SH-SY5Y (cell line): ENCODE measurements around the gene C11orf98.

ENCODE experiments used
- GATA2 ChIP-seq: IDR thresholded peaks from 2 replicates; pipeline ENCODE4 v1.6.1; 2011; ENCODE audit warnings: mild to moderate bottlenecking, low read depth, low read length
- GATA3 ChIP-seq: IDR thresholded peaks from 2 replicates; pipeline ENCODE4 v1.6.1; 2011; ENCODE audit warnings: low read depth, mild to moderate bottlenecking, low read length, moderate library complexity

The C11orf98 gene

DNA sequence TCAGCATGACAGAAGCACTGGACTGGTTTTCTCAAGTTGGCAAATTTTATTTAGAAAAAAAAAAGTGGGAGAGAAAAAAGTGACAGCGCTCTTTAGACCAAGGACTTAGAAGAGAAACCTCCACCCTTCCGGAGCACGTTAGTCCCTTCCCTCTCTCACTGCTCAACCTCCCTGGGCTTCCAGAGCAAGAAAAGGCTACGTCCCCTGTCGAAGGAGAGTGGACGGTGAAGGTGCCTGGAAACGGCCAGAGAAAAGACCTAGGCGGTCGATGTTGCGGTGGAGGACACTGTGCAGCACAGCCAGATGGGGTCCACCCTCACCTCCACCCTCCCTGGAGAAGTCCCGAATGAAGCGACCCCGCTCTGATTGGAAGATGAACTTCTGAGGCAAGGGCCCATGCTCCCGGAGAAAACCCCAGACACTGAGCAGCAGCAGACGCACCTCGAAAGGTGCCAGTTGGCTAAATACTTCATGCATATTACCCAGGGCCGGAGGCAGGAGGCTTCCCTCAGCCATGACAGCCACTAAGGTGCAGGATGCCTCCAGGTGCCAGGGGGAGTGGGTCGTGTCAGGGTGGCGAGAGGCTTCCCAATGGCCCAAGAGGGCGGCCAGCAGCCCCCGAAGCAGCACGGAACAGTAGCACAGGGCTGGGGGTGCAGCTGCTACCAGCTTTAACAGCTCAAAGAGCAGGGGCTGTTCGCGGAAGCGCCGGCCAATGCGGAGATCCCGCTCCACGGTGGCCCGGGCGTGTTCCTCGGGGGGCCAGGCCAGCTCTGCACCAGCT is 18.0 kb downstream of the C11orf98 start:
- no peak for TF ChIP-seq GATA3
- TF ChIP-seq GATA2, result no peak

DNA sequence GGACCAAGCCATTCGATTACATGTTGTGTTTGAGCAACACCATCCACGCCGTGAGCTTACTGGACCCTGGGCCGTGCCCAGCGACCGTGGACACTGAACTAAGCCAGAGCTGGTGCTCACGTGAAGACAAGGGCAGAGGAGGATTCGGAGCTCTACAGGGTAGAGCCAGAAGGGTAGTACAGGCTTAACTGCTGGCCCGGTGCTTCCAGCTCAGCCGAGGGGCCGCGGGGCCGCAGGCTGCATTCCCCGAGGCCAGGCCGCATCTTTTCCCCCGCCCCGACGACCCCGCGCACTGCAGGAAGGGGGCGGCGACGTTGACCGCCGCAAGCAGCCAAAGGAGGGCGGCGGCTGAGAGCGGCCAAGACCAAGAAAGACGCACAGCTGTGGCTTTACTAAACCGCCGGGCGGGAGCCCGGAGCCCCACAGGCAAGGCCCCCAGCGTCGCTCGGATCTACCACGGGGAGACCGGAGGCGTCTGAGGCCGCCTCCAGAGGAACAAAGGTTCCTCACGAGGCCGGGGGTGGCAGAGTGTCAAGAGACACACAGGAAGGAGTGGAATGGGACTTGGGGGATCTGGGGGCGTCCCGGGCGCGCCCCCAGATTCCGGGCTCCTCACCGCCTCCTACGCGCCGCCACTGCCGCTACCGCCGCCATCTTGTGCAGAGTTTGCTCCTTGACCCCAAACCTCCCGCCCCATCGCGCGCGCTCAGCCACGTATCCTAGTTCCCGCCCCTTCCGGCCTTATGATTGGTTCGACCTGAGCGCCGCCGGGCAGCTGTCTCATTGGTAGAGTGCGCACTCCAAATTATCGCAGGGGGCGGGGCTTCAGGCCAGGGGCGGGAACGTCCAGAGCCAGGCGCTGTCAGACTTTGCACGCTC is 18.8 kb downstream of the C11orf98 start, which contains the start of gene GANAB:
TSS of gene GANAB (minus strand) at position 668 of the 879 bp plus-strand sequence. CDS start at position 654, 14 bp downstream.
- TF ChIP-seq GATA3, result no peak
- TF ChIP-seq GATA2, result no peak

DNA sequence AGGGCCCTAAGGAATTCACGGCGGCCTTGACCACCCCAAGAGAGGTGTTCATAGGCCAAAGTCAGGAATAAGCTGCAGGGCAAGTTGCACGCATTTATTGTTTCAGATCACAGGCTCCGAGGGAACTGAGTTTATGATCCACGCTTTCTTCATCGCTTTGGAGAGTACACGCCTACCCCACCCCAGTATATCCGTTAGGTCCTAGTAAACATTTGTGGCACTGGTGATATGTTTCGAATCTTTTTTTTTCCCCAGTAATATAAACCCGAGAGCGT is 19.4 kb downstream of the C11orf98 start:
- TF ChIP-seq GATA2, result no peak; the same call in 1 of the 2 replicates
- TF ChIP-seq GATA3, result no peak

DNA sequence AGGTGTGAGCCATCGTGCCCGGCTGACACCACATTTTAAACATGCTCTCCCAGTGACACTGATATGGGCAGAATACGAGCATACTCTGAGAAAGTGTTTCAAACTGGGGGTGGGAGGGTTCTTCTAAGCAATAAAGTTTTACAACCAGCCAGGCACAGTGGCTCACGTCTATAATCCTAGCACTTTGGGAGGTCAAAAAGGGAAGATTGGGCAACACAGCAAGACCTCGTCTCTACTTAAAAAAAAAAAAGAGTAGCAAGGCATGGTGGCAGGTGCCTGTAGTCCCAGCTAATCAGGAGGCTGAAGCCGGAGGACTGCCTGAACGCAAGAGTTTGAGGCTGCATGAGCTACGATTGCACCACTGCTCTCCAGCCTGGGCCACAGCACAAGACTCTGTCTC is 20.8 kb downstream of the C11orf98 start:
- TF ChIP-seq GATA2 (no peak), GATA3 (no peak)

DNA sequence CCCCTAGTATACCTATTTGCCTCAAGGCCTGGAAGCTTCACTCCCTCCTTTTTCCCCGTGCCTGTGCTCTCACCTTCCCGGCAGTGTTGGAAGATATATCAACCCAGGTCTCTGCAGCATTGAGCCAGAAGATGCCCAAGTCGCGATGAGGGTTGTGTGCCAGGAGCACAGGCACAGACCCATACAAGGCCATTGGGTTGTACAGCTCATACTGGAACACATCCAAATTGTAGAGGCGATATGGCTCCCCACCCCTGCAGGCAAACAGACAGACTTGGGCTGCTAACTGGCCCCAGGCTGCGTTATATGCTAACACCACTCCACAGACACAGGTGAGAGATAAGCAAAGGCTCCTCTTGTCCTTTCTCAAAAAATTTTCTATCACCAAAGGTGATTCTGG is 32.5 kb downstream of the C11orf98 start:
- TF ChIP-seq GATA3 (no peak), GATA2 (no peak)

DNA sequence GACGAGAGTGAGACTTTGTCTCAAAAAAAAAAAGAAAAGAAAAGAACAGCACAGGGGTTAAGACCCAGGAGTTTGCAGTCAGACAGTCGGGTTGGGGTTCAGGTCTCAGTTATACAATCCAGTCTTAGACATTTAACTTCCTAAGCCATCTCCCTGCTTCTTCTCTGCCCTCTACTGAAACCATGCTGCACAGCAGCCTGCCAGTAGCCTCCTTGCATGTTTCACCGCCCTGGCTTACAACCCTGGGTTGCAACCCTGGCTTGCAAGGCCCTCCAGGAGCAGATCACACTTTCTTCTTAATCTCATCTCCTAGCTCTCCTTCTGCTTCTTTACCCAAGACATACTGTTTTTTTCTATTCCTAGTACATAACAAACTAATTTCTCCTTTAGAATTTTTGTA is 37.3 kb downstream of the C11orf98 start:
- TF ChIP-seq GATA3, result no peak
- no peak for TF ChIP-seq GATA2

DNA sequence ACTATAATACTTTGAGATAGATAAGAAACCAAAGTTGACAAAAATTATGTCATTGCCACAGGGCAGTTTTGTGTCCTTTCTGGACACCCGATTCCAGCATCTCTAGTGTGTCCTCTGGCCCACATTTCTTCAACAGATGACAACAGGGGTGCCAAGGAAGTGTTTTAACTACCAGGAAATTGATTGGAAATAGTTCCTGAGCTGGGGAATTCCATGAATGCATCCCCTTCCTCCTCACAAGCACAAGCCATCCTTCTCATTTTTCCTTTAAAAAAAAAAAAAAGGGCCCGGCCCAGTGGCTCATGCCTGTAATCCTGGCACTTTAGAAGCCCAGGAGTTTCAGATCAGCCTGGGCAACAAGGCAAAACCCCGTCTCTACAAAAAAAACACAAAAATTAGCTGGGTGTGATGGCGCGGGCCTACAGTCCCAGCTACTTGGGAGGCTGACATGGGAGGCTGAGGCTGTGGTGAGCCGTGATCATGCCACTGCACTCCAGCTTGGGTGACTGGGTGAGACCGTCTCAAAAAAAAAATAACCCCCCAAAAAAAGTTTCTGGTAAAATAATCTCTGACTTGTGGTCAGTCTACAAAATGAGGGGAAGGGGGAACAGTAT is 42.4 kb downstream of the C11orf98 start:
- TF ChIP-seq GATA3 (no peak), GATA2 (no peak; the same call in 1 of the 2 replicates)

DNA sequence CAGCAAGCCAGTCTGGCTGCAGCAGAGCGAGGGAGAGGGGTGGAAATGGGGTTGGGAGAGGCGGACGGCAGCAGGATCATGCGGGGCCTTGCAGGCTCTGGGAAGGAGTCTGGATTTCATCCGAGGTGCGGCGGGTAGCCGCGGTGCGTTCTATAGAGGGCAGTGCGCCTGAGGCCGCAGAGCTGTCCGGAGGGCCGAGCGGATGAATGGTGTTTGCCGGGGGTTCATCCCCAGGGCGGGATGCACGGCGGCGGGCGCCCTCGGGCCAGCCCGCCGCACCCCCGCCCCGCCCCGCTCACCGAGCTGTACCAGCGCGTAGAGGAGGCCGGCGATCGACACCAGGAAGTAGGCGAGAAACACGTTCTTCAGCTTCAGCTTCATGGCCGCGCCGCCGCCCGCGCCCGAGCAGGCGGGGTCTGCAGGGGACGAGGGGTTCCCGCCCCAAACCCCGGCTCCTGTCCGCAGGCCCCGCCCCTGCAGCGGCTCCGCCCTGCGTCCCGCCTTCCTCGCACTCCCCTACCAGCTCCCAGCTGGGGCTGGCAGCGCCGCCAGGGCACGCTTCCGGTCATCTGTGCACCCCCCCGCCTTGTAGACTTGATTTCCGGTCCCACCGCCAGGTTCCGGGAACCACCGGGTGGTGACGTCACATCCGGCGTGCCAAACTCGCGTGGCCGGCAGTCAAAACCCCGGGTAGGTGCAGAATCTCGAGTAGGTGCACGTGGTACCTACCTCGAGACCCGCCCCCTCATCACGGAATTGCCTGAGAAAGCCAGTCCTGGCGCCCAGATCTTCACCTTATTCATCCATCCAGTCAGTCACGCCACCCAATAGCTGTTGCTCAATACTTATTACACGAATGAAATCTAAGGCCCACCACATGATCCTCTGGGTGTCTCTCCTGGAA is 43.2 kb downstream of the C11orf98 start, which contains the start of gene B3GAT3:
TSS of gene B3GAT3 (minus strand) at position 420 of the 904 bp plus-strand sequence. CDS start at position 381, 39 bp downstream.
- no peak for TF ChIP-seq GATA3

DNA sequence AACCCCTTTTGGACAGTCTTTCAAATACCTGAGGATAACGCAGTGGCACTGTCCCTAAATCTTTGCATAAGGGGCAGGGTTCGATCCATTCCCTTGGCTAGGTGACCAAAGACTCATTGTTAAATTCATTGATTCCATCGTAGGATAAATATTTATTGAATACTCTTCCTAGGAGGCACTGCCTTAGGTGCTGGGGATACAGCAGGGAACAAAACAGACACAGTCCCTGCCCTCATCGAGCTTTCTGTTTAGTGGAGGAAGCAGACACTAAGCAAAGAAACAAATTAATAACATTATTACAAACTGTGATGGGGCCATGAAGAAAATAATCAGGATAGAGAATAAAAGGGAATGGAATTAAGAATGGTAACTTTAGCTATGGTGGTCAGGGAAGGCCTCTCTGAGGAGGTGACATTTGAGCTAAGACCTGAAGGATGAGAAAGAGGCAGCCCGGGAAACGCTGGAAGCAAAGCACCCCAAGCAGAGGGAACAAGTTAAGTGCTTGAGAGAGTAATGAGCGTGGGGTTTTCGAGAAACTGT is 43.9 kb downstream of the C11orf98 start:
- TF ChIP-seq GATA2 (no peak), GATA3 (no peak)

DNA sequence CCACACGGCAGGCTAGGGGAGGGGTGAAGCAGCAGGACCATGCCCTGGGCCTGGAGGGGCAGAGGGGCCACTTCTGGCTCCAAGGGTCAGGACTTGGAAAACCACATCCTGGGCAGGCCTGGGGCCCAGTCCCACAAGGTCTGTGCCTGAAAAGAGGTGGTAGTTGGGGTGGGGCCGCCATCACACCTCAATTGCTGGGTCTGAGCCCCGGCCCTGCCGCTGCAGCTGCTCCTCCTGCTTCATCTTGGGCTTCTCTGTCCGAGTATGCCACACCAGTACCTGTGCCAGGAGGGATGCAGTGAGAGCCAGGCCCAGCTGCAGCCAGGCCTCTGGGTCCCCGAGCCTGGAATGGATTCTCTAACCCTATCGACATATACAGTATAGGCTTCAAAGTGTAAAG is 49.5 kb downstream of the C11orf98 start:
- TF ChIP-seq GATA2 (no peak), GATA3 (no peak)

DNA sequence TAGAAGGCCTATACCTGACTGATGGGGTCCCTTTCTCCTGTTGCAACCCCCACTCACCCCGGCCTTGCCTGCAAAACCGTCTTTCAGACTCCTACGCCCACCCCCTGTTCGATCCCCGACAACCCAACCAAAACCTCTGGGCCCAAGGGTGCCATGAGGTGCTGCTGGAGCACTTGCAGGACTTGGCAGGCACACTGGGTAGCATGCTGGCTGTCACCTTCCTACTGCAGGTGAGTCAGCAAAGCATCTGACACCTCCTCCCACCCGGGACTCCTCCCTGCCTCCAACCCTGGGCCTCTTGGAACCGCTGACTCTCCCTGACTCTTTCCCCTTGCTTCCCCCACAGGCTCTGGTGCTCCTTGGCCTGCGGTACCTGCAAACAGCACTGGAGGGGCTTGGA is 50.7 kb downstream of the C11orf98 start:
- TF ChIP-seq GATA2, result no peak
- TF ChIP-seq GATA3, result no peak

DNA sequence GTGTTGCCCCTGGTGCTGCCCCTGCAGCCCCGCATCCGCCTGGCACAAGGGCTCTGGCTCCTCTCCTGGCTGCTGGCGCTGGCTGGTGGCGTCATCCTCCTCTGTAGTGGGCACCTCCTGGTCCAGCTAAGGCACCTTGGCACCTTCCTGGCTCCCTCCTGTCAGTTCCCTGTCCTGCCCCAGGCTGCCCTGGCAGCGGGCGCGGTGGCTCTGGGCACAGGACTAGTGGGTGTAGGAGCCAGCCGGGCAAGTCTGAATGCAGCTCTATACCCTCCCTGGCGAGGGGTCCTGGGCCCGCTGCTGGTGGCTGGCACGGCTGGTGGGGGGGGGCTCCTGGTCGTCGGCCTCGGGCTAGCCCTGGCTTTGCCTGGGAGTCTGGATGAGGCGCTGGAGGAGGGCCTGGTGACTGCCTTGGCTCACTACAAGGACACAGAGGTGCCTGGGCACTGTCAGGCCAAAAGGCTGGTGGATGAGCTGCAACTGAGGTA is 51.7 kb downstream of the C11orf98 start:
- no peak for TF ChIP-seq GATA2
- no peak for TF ChIP-seq GATA3
